Mucosa of rectum (tissue), 2 donors: ENCODE results near the gene HSPA1B.
"Not testable (repeated sequence)": the region's sequence is repeated elsewhere in the genome, so short reads cannot be mapped to it uniquely, and the experiment has no call there.

Experiments used
- H3K27ac ChIP-seq, 2 donors: one replicate each; pipeline ENCODE4 v1.7.0; 2013; ENCODE audit warnings: inconsistent platforms in 2 of 2, low read depth in 2 of 2, low read length in 2 of 2
- H3K27me3 ChIP-seq, 2 donors: one replicate each; pipeline ENCODE4 v1.7.0; 2013; ENCODE audit warnings: low read length in 2 of 2; ENCODE audit not compliant: control insufficient read depth in 2 of 2, insufficient read depth in 2 of 2
- H3K36me3 ChIP-seq, 2 donors: one replicate each; pipeline ENCODE4 v1.7.0; 2013; ENCODE audit warnings: low read length in 2 of 2; ENCODE audit not compliant: control insufficient read depth in 2 of 2, insufficient read depth in 2 of 2
- H3K4me1 ChIP-seq, 2 donors: one replicate each; pipeline ENCODE4 v1.7.0; 2013; ENCODE audit warnings: low read length in 2 of 2, mild to moderate bottlenecking in 1 of 2; ENCODE audit not compliant: control insufficient read depth in 2 of 2, insufficient read depth in 2 of 2
- H3K4me3 ChIP-seq, 2 donors: one replicate each; pipeline ENCODE4 v1.7.0; 2013; ENCODE audit warnings: low read length in 2 of 2
- H3K9ac ChIP-seq, 2 donors: one replicate each; pipeline ENCODE4 v1.7.0; 2013; ENCODE audit warnings: low read length in 2 of 2, low read depth in 1 of 2, mild to moderate bottlenecking in 1 of 2
- H3K9me3 ChIP-seq, 2 donors: one replicate each; pipeline ENCODE4 v1.7.0; 2013; ENCODE audit warnings: low read length in 2 of 2; ENCODE audit not compliant: control insufficient read depth in 2 of 2
- donor health status: healthy.
- donor health status: Normal muscosa, but diverticular disease.

Gene HSPA1B

GRCh38 chr6:31837369-31838113, 10.0 kb downstream of the HSPA1B start:
- Histone ChIP-seq H3K9ac (peak overlapping the region; percentile 49 to 98), H3K4me1 (peaks cover 29 to 44% of the 10 kb centered on the region in 2 donors), H3K9me3 (no peaks in the 10 kb centered on the region), H3K27ac (peak overlapping the region; percentile 51 to 95), H3K4me3 (peak overlapping the region; percentile 20 to 89), H3K27me3 (no peaks in the 10 kb centered on the region), H3K36me3 (peaks cover 32 to 43% of the 10 kb centered on the region in 2 donors)

DNA sequence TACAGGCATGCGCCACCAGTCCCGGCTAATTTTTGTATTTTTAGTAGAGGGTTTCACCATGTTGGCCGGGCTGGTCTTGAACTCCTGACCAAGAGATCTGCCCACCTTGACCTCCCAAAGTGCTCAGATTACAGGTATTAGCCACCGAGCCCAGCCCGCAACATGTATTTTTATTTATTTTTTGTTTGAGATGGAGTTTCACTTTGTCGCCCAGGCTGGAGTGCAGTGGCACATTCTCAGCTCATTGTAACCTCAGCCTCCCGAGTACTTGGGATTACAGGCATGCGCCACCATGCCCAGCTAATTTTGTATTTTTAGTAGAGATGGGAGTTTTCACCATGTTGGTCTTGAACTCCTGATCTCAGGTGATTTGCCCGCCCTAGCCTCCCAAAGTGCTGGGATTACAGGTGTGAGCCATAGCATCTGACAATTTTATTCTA, 10.6 kb downstream of the HSPA1B start:
- H3K9ac ChIP-seq, H3K4me3 ChIP-seq, H3K27me3 ChIP-seq, H3K27ac ChIP-seq, H3K9me3 ChIP-seq: not testable (repeated sequence)
- H3K4me1 ChIP-seq: peaks cover 24 to 39% of the 10 kb centered on the region in 2 donors
- peaks cover 32 to 43% of the 10 kb centered on the region in 2 donors for H3K36me3 ChIP-seq

DNA sequence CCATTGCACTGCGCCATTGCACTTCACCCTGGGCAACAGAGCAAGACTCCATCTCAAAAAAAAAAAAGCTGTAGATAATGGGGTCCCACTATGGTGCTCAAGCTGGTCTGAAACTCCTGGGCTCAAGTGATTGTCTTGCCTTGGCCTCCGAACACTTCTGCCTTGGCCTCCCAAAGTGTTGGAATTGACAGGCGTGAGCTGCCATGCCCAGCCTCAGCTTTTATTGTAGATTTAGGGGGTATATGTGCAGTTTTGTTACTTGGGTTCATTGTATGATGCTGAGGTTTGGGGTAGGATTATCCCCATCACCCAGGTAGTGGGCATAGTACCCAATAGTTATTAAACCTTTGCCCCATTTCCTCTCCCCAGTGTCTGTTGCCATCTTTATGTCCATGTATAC, 11.4 kb downstream of the HSPA1B start:
- H3K36me3 ChIP-seq: peaks cover 32 to 43% of the 10 kb centered on the region in 2 donors
- no peak overlapping the region for H3K4me3 ChIP-seq
- no peak overlapping the region for H3K9ac ChIP-seq
- H3K27me3 ChIP-seq: no peaks in the 10 kb centered on the region
- no peak overlapping the region for H3K27ac ChIP-seq
- H3K4me1 ChIP-seq: peaks cover 24 to 33% of the 10 kb centered on the region in 2 donors
- no peaks in the 10 kb centered on the region for H3K9me3 ChIP-seq

- peaks cover 24 to 30% of the 10 kb centered on the region in 2 donors for H3K4me1 ChIP-seq
- H3K36me3 ChIP-seq: peaks cover 32 to 43% of the 10 kb centered on the region in 2 donors
- H3K9ac ChIP-seq, H3K4me3 ChIP-seq, H3K27me3 ChIP-seq, H3K9me3 ChIP-seq, H3K27ac ChIP-seq: not testable (repeated sequence)
These were observed 12.2 kb downstream of the HSPA1B start for GRCh38 chr6:31839779-31840126.

DNA sequence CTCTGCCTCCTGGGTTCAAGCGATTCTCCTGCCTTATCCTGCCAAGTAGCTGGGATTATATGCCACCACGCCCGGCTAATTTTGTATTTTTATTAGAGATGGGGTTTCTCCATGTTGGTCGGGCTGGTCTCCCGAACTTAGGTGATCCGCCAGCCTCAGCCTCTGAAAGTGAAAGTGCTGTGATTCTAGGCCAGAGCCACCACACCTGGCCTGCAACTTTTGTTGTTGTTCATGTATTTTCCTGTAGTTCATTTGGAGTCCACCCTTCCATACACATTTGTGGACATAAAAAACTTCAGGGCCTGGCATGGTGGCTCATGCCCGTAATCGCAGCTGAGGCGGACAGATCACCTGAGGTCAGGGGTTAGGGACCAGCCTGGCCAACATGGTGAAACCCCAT, 14.5 kb downstream of the HSPA1B start:
- peaks cover 12 to 13% of the 10 kb centered on the region in 2 donors for H3K4me1 ChIP-seq
- no peaks in the 10 kb centered on the region for H3K9me3 ChIP-seq
- no peak overlapping the region for H3K4me3 ChIP-seq
- H3K27me3 ChIP-seq: no peaks in the 10 kb centered on the region
- no peak overlapping the region for H3K27ac ChIP-seq
- H3K9ac ChIP-seq: no peak overlapping the region
- H3K36me3 ChIP-seq: peaks cover 27 to 38% of the 10 kb centered on the region in 2 donors

DNA sequence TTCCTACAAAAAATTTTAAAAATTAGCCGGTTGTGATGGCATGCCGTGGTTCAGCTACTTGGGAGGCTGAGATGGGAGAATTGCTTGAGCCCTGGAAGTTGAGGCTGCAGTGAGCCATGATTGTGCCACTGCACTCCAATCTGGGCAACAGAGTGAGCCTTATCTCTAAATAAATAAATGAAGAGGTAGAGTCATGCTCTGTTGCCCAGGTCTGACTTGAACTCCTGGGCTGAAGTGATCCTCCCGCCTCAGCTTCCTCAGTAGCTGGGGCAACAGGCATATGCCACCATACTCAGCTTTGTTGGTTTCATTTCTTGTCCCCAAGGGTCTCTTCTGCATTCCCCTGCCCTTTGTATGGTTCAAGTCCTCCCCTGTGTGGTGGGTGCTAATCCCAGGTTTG, 17.0 kb downstream of the HSPA1B start:
- H3K27me3 ChIP-seq: no peaks in the 10 kb centered on the region
- H3K4me1 ChIP-seq: no peaks in the 10 kb centered on the region
- H3K9me3 ChIP-seq: no peaks in the 10 kb centered on the region
- H3K9ac ChIP-seq: no peak overlapping the region
- no peak overlapping the region for H3K4me3 ChIP-seq
- no peak overlapping the region for H3K27ac ChIP-seq
- peaks cover 11 to 15% of the 10 kb centered on the region in 2 donors for H3K36me3 ChIP-seq

GRCh38 chr6:31847276-31847978, 19.9 kb downstream of the HSPA1B start:
- H3K4me3 ChIP-seq: no peak overlapping the region
- H3K27me3 ChIP-seq: no peaks in the 10 kb centered on the region
- H3K4me1 ChIP-seq: no peaks in the 10 kb centered on the region
- H3K36me3 ChIP-seq: no peaks in the 10 kb centered on the region
- H3K9ac ChIP-seq: no peak overlapping the region
- H3K9me3 ChIP-seq: no peaks in the 10 kb centered on the region
- no peak overlapping the region for H3K27ac ChIP-seq

DNA sequence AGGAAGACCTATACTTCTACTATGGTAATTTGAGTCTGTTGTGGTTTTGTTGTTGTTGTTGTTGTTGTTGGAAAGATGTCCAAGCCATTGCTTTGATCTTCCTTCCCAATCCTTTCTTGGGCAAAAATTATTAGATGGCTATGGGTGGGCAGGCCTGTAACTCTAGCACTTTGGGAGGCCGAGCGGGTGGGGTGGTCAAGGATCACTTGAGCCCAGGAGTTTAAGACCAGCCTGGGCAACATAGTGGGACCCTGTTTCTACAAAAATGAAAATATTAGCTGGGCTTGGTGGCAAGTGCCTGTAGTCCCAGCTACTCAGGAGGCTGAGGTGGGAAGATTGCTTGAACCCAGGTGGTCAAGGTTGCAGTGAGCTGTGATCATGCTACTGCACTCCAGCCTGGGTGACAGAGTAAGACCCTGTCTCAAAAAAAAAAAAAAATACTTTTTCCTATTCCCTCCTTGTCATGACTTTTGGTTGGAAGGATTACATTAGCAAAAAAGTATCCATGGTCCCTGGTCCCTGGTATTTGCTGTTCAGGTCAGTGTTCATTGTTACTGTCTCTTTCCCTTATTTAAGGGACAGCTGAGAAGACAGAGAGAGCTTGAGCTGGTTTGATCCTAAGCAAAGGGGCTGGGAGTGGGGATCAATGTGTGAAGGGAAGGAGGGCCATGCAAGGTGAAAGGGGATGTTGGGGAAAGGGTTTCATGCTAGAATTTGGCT, 23.4 kb downstream of the HSPA1B start:
- Histone ChIP-seq H3K36me3 (no peaks in the 10 kb centered on the region), H3K27me3 (no peaks in the 10 kb centered on the region), H3K9me3 (no peaks in the 10 kb centered on the region), H3K27ac (no peak overlapping the region), H3K4me1 (no peaks in the 10 kb centered on the region), H3K9ac (no peak overlapping the region), H3K4me3 (no peak overlapping the region)

GRCh38 chr6:31851485-31851832, 23.9 kb downstream of the HSPA1B start:
- no peak overlapping the region for H3K4me3 ChIP-seq
- no peaks in the 10 kb centered on the region for H3K27me3 ChIP-seq
- no peak overlapping the region for H3K9ac ChIP-seq
- H3K9me3 ChIP-seq: no peaks in the 10 kb centered on the region
- H3K27ac ChIP-seq: no peak overlapping the region
- H3K36me3 ChIP-seq: no peaks in the 10 kb centered on the region
- no peaks in the 10 kb centered on the region for H3K4me1 ChIP-seq
